Nephron (organoid): ENCODE results near the gene HMG20B.

Experiments used
- H3K27ac Mint-ChIP-seq, 3 experiments: 2 replicates each; pipeline ENCODE4 v1.8.0; 2020; ENCODE audit warnings: mixed read lengths in 3 of 3, mild to moderate bottlenecking in 2 of 3, moderate library complexity in 1 of 3
- H3K27me3 Mint-ChIP-seq: 2 replicates; pipeline ENCODE4 v1.8.0; 2021; ENCODE audit warnings: low read depth, mild to moderate bottlenecking, moderate library complexity, mixed read lengths
- H3K36me3 Mint-ChIP-seq: 2 replicates; pipeline ENCODE4 v1.8.0; 2020; ENCODE audit warnings: low read depth, mixed read lengths
- H3K4me1 Mint-ChIP-seq: 2 replicates; pipeline ENCODE4 v1.8.0; 2020; ENCODE audit warnings: mixed read lengths
- H3K4me3 Mint-ChIP-seq, 3 experiments: 2 replicates each; pipeline ENCODE4 v1.8.0; 2020; ENCODE audit warnings: mild to moderate bottlenecking in 3 of 3, mixed read lengths in 3 of 3, moderate library complexity in 2 of 3
- H3K9me3 Mint-ChIP-seq: 2 replicates; pipeline ENCODE4 v1.8.0; 2020; ENCODE audit warnings: mixed read lengths
- CTCF ChIP-seq, 3 experiments: fragments of 200-600 bp; sonication (generic); IDR thresholded peaks; one replicate each; pipeline ENCODE4 v1.5.0; 2021; ENCODE audit warnings: antibody characterized with exemption in 3 of 3; ENCODE audit not compliant: unreplicated experiment in 3 of 3

The HMG20B gene

DNA sequence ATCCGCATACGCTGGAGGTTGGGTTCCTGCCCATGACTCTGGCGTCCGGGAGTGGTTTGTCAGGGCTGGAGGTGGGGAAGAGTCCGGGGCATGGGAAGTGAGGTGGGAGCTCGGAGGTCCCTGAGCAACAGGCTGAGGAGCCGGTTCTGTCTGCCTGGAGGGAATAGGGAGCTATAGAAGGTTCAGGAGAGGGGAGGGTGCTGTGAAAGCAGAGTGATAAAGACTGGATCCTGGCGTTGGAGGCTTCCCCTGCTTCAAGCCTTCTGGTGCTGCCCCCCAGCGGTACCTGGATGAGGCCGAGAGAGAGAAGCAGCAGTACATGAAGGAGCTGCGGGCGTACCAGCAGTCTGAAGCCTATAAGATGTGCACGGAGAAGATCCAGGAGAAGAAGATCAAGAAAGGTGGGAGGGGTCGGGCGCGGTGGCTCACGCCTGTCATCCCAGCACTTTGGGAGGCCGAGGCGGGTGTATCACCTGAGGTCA, 2.6 kb downstream of the HMG20B start:
- Mint-ChIP-seq H3K36me3 (peaks cover 13% of the 10 kb centered on the region), H3K27me3 (peaks cover 22% of the 10 kb centered on the region), H3K9me3 (no peaks in the 10 kb centered on the region), H3K27ac (no peak overlapping the region), H3K4me1 (peaks cover 16% of the 10 kb centered on the region), H3K4me3 (peak overlapping the region; percentile 80 to 82 (median 82))
- peak in 1 of 3 experiments; percentile 20 for TF ChIP-seq CTCF (IDR thresholded peaks at IDR 0.05; ENCODE audit: unreplicated experiment in 3 of 3)

DNA sequence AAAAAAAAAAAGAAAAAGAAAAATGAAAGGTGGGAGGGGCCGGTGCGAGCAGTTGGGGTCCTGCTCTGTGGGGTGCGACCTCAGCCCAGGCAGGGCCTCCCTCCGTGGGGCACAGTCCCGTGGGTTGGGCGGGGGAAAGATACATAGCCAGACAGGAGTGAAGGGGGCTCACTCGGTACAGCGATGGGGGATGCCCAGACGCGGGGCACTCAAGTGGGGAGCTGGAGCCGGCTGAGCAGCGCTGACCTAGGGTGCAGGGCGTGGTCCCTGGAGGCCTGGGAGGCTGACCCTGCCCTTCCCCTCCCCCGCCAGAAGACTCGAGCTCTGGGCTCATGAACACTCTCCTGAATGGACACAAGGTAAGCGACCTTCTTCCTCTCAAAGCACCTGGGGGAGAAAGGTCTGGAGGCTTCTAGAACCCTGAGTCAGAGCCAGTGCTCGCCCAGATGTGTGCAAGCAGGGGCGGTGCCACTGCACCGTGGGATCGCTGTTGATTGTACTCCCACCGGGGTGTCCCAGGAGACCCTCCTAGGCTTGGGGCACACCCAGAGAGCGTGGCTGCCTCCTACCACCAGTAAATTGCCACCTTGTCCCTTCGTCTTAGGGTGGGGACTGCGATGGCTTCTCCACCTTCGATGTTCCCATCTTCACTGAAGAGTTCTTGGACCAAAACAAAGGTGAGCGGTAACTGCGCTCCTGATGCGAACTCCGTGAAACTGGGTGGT, 3.4 kb downstream of the HMG20B start:
- Mint-ChIP-seq H3K4me3 (peak overlapping the region; percentile 50 to 82 (median 61)), H3K4me1 (peaks cover 20% of the 10 kb centered on the region), H3K36me3 (peaks cover 13% of the 10 kb centered on the region), H3K27ac (no peak overlapping the region), H3K9me3 (no peaks in the 10 kb centered on the region), H3K27me3 (peaks cover 29% of the 10 kb centered on the region)
- TF ChIP-seq CTCF (IDR thresholded peaks at IDR 0.05; ENCODE audit: unreplicated experiment in 3 of 3) = no peak

DNA sequence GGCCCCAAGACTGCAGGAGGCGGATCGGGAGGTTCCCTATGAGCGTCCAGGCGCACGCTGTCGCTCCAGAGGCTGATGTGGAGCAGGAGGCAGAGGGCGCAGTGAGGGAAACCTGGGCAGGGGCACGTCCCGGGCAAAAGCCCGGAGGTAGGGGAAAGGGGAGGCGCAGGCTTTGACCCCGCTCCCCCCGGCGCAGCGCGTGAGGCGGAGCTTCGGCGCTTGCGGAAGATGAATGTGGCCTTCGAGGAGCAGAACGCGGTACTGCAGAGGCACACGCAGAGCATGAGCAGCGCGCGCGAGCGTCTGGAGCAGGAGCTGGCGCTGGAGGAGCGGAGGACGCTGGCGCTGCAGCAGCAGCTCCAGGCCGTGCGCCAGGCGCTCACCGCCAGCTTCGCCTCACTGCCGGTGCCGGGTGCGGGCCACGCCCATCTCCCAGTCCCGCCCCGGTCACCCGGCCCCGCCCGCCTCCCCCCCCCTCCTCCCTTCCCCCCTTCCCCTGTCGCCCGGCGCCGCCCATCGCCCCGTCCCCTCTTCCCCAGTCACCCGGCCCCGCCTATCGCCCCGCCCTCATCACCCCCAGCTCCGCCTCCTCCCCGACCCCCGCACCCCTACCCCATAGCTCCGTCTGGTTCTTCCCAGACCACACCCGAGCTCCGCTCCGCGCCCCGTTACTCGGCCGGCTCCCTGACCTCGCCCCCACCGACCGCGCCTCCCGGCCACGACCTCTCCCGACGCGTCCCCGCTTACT, 4.1 kb downstream of the HMG20B start:
- Mint-ChIP-seq H3K27me3 (peaks cover 30% of the 10 kb centered on the region), H3K9me3 (no peaks in the 10 kb centered on the region), H3K27ac (no peak overlapping the region), H3K4me3 (peak overlapping the region; percentile 50 to 67 (median 61)), H3K36me3 (peaks cover 13% of the 10 kb centered on the region), H3K4me1 (peaks cover 15% of the 10 kb centered on the region)
- TF ChIP-seq CTCF (IDR thresholded peaks at IDR 0.05; ENCODE audit: unreplicated experiment in 3 of 3) = no peak

- TF ChIP-seq CTCF (IDR thresholded peaks at IDR 0.05; ENCODE audit: unreplicated experiment in 3 of 3) = no peak
- no peak overlapping the region for H3K27ac Mint-ChIP-seq
- H3K9me3 Mint-ChIP-seq = no peaks in the 10 kb centered on the region
- peaks cover 40% of the 10 kb centered on the region for H3K27me3 Mint-ChIP-seq
- peaks cover 15% of the 10 kb centered on the region for H3K4me1 Mint-ChIP-seq
- peaks cover 13% of the 10 kb centered on the region for H3K36me3 Mint-ChIP-seq
- H3K4me3 Mint-ChIP-seq = no peak overlapping the region
Measured at GRCh38 chr19:3577723-3578344, 5.1 kb downstream of the HMG20B start.

DNA sequence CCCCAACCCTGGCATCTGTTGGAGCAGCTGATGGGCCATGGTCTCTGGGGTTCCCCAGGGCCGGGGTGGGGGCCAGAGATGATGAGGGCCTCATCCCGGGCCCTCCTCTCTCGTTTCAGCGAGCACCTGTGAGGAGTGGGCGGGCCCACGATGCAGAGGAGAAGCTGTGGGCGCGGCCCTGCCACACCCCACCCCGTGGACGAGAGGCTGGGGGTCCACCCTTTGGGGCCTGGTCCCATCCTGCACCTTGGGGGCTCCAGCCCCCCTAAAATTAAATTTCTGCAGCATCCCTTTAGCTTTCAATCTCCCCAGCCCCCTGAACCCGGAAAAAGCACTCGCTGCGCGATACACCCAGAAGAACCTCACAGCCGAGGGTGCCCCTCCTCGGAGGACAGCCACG, 5.6 kb downstream of the HMG20B start:
- Mint-ChIP-seq H3K36me3 (peaks cover 13% of the 10 kb centered on the region), H3K4me1 (peaks cover 15% of the 10 kb centered on the region), H3K27ac (no peak overlapping the region), H3K9me3 (no peaks in the 10 kb centered on the region), H3K27me3 (peaks cover 43% of the 10 kb centered on the region), H3K4me3 (peak overlapping the region in 1 of 3 experiments; percentile 33)
- no peak for TF ChIP-seq CTCF (IDR thresholded peaks at IDR 0.05; ENCODE audit: unreplicated experiment in 3 of 3)
